Measurements from ENCODE around the gene ELFN2.

DNA sequence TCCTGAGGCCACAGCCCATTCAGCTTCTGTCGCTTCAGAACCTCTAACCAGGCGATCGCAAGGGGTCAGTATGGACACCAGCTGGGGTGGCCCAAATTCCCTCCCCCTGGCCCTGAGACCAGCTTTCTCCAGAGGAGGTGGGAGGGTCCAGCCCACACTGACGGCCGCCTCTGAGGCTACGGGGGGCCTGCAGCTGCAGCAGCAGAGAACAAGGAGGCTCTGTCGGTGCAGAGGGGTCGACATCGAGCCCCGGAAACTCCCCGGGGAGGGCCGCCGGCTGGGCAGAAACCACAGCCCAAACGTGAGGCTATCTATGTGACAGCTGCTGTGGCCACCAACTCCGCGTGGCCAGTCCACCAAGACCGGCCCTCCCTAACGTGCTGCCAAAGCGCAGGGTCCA lies 40.8 kb downstream of the ELFN2 start:
- no peak for TF ChIP-seq FOXM1 (IDR thresholded peaks at IDR 0.05; ENCODE audit: borderline replicate concordance)
- TF ChIP-seq, protein P1, sequence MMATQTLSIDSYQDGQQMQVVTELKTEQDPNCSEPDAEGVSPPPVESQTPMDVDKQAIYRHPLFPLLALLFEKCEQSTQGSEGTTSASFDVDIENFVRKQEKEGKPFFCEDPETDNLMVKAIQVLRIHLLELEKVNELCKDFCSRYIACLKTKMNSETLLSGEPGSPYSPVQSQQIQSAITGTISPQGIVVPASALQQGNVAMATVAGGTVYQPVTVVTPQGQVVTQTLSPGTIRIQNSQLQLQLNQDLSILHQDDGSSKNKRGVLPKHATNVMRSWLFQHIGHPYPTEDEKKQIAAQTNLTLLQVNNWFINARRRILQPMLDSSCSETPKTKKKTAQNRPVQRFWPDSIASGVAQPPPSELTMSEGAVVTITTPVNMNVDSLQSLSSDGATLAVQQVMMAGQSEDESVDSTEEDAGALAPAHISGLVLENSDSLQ (IDR thresholded peaks at IDR 0.05), result no peak
- TF ChIP-seq SP1 (IDR thresholded peaks at IDR 0.05), result no peak
- TF ChIP-seq LEF1 (IDR thresholded peaks at IDR 0.05; ENCODE audit: borderline replicate concordance), result no peak
- no peak for TF ChIP-seq ELF4 (IDR thresholded peaks at IDR 0.05)
